H1 (cell line): ENCODE data around the gene INCENP. TPM values are rescaled to one million over a fixed set of nuclear protein-coding genes. Genes with fewer than 3 reads are reported as not detected.

ENCODE experiments used
- CHD7 ChIP-seq: fragments of 300-600 bp; sonication (generic); IDR thresholded peaks from 2 replicates; pipeline ENCODE4 v1.7.1; 2012; ENCODE audit warnings: low read length, moderate library complexity, mild to moderate bottlenecking, inconsistent platforms; ENCODE audit not compliant: insufficient replicate concordance
- EGR1 ChIP-seq: IDR thresholded peaks from 2 replicates; pipeline ENCODE4 v1.6.1; 2011; ENCODE audit warnings: low read depth, low read length, borderline replicate concordance
- RBBP5 ChIP-seq: IDR thresholded peaks from 2 replicates; pipeline ENCODE4 v1.7.1; 2012; ENCODE audit warnings: low read depth, mild to moderate bottlenecking, inconsistent platforms, low read length, moderate library complexity, borderline replicate concordance
- RFX5 ChIP-seq: IDR thresholded peaks from 2 replicates; pipeline ENCODE4 v1.6.1; 2011; ENCODE audit warnings: low read depth, low read length, improper control_type of control experiment, borderline replicate concordance
- RXRA ChIP-seq: IDR thresholded peaks from 2 replicates; pipeline ENCODE4 v1.6.1; 2011; ENCODE audit warnings: low read depth, mild to moderate bottlenecking, low read length, moderate library complexity; ENCODE audit not compliant: insufficient read depth
- SP2 ChIP-seq: IDR thresholded peaks from 2 replicates; pipeline ENCODE4 v1.6.1; 2012; ENCODE audit warnings: mild to moderate bottlenecking, low read length, inconsistent platforms
- SRF ChIP-seq: IDR thresholded peaks from 2 replicates; pipeline ENCODE4 v1.6.1; 2011; ENCODE audit warnings: mild to moderate bottlenecking, low read depth, low read length, moderate library complexity
- YY1 ChIP-seq: IDR thresholded peaks from 2 replicates; pipeline ENCODE4 v1.6.1; 2011; ENCODE audit warnings: low read depth, mild to moderate bottlenecking, low read length
- polyA plus RNA-seq, 7 experiments: library from polyadenylated mRNA; depleted of rRNA in 3 of 7; stranded (reverse) in 5 of 7; unstranded in 2 of 7; fragments of >200 nt in 5 of 7; fragments of 200-250 nt in 2 of 7; gene quantifications; 1 replicate in 5 of 7; 2 replicates in 1 of 7; 4 replicates in 1 of 7; pipeline versions ENCODE4 v1.2.1 to v1.2.3, GENCODE V29; 2011 to 2013; ENCODE audit warnings: missing spikeins in 2 of 7, mixed read lengths in 2 of 7
- total RNA-seq: library from RNA; stranded (reverse); fragmentation: NEBNext Ultra II Directional; extraction: Animal tissue kit (Norgen Biotek cat#: 25700); gene quantifications from 2 replicates; pipeline ENCODE4 v1.2.1, GENCODE V29; 2021

INCENP gene
- total and polyA plus RNA-seq, 2 of the 8 experiments (the other 6 are each of a cell fraction or from before 2014, with no cell fraction given): 25.4 to 132 TPM

- no peak for TF ChIP-seq CHD7
- TF ChIP-seq SP2: no peak
- no peak for TF ChIP-seq SRF
- TF ChIP-seq EGR1: no peak
- TF ChIP-seq RFX5: no peak
- TF ChIP-seq YY1: no peak
- TF ChIP-seq RBBP5: no peak
- no peak for TF ChIP-seq RXRA
Observed at GRCh38 chr11:62130283-62131169, 6.7 kb downstream of the INCENP start (continued).
